Activated CD8-positive, alpha-beta T cell treated with anti-CD3 and anti-CD28 coated beads for 36 hours (primary cell): ENCODE data around the gene TM9SF4. TPM values are rescaled to one million over a fixed set of nuclear protein-coding genes. Genes with fewer than 3 reads are reported as not detected.

Experiments used
- ATAC-seq: fragments of 200-7000 bp; cut with Tn5 transposase; one replicate; pipeline ENCODE4 v1.10.0; 2021; ENCODE audit warnings: mild to moderate bottlenecking, moderate library complexity
- CTCF ChIA-PET: fragments of 350-600 bp; sonication (Branson Sonifier 250); formaldehyde crosslinking; loops from one replicate; lab custom pipeline; 2021; ENCODE audit warnings: antibody characterized with exemption; lab: Charles Lee
- POLR2A ChIA-PET: fragments of 350-600 bp; sonication (Branson Sonifier 250); formaldehyde crosslinking; loops from one replicate; lab custom pipeline; 2021; ENCODE audit warnings: antibody characterized with exemption; lab: Charles Lee
- DNase-seq: peaks from one replicate; pipeline ENCODE4 v3.0.0-alpha.2; 2020
- H3K27ac Mint-ChIP-seq: one replicate; pipeline ENCODE4 v1.8.0; 2021; ENCODE audit warnings: mild to moderate bottlenecking, mixed read lengths
- H3K27me3 Mint-ChIP-seq: one replicate; pipeline ENCODE4 v1.8.0; 2021; ENCODE audit warnings: mixed read lengths
- H3K36me3 Mint-ChIP-seq: one replicate; pipeline ENCODE4 v1.8.0; 2021; ENCODE audit warnings: low read depth, mixed read lengths
- H3K4me1 Mint-ChIP-seq: one replicate; pipeline ENCODE4 v1.8.0; 2021; ENCODE audit warnings: low read depth, mixed read lengths
- H3K4me3 Mint-ChIP-seq: one replicate; pipeline ENCODE4 v1.8.0; 2021; ENCODE audit warnings: mild to moderate bottlenecking, moderate library complexity, mixed read lengths
- H3K9me3 Mint-ChIP-seq: one replicate; pipeline ENCODE4 v1.8.0; 2021; ENCODE audit warnings: mixed read lengths
- CTCF ChIP-seq: fragments of 200-600 bp; IDR thresholded peaks from one replicate; pipeline ENCODE4 v1.8.0; 2022; ENCODE audit warnings: antibody characterized with exemption, mild to moderate bottlenecking
- intact Hi-C: fragments of 100-400 bp; cut with micrococcal nuclease; formaldehyde crosslinking; loops from one replicate; pipeline ENCODE4 v1.10.0; 2022
- total RNA-seq, 2 experiments: library from RNA; stranded (reverse); gene quantifications; one replicate each; pipeline ENCODE4 v1.2.3, GENCODE V29; 2021

TM9SF4 gene
- total RNA-seq, 2 experiments from 2014 or later: 36.5 to 39.5 TPM

- TF ChIP-seq CTCF: no peak
- ATAC-seq (no peak), DNase-seq (no peak)
- Mint-ChIP-seq H3K4me1 (peaks cover 7% of the 10 kb centered on the region), H3K4me3 (no peak overlapping the region), H3K36me3 (peaks cover 48% of the 10 kb centered on the region), H3K27me3 (no peaks in the 10 kb centered on the region), H3K9me3 (no peaks in the 10 kb centered on the region), H3K27ac (no peak overlapping the region)
- ChIA-PET CTCF (no interaction called here), POLR2A (no interaction called here)
- intact Hi-C loops: no loop called here
Observed at GRCh38 chr20:32153771-32154170, 44.3 kb downstream of the TM9SF4 start.

- ATAC-seq: peak; percentile 58
- H3K27ac Mint-ChIP-seq: peak overlapping the region; percentile 52
- ChIA-PET CTCF (no interaction called here), POLR2A (interaction anchor here (1.2 kb wide), 1 partner anchor 49 kb away, joined by 3 read pairs; no protein-coding TSS in a partner anchor)
- intact Hi-C loops: no loop called here
- H3K27me3 Mint-ChIP-seq: no peaks in the 10 kb centered on the region
- peak; percentile 49 for DNase-seq
- peaks cover 7% of the 10 kb centered on the region for H3K4me1 Mint-ChIP-seq
- no peak overlapping the region for H3K4me3 Mint-ChIP-seq
- peak; percentile 40 for TF ChIP-seq CTCF
- no peaks in the 10 kb centered on the region for H3K9me3 Mint-ChIP-seq
- peaks cover 52% of the 10 kb centered on the region for H3K36me3 Mint-ChIP-seq
Observed at GRCh38 chr20:32155017-32155981, 45.8 kb downstream of the TM9SF4 start.

GRCh38 chr20:32157611-32158010, 48.1 kb downstream of the TM9SF4 start:
- POLR2A ChIA-PET: no interaction called here
- CTCF ChIA-PET: no interaction called here
- Mint-ChIP-seq H3K27me3 (no peaks in the 10 kb centered on the region), H3K9me3 (no peaks in the 10 kb centered on the region), H3K4me3 (no peak overlapping the region), H3K36me3 (peaks cover 60% of the 10 kb centered on the region), H3K4me1 (peaks cover 7% of the 10 kb centered on the region), H3K27ac (no peak overlapping the region)
- no peak for DNase-seq
- ATAC-seq: no peak
- no peak for TF ChIP-seq CTCF
- intact Hi-C loops: no loop called here

- intact Hi-C loops: no loop called here
- ATAC-seq (no peak), DNase-seq (no peak)
- Mint-ChIP-seq H3K27me3 (no peaks in the 10 kb centered on the region), H3K36me3 (peaks cover 55% of the 10 kb centered on the region), H3K9me3 (no peaks in the 10 kb centered on the region), H3K27ac (no peak overlapping the region), H3K4me3 (no peak overlapping the region), H3K4me1 (peaks cover 7% of the 10 kb centered on the region)
- POLR2A ChIA-PET: no interaction called here
- TF ChIP-seq CTCF: no peak
- CTCF ChIA-PET: no interaction called here
Observed at GRCh38 chr20:32158351-32158750, 48.8 kb downstream of the TM9SF4 start.
